Hematopoietic multipotent progenitor cell treated with erythropoietin and hydrocortisone succinate and interleukin-3 and kit ligand, for 17 days (in vitro differentiated cells): Measurements from ENCODE around the gene CCND2.
"Not testable (repeated sequence)": the region's sequence is repeated elsewhere in the genome, so short reads cannot be mapped to it uniquely, and the experiment has no call there.

ENCODE experiments used
- DNase-seq: peaks from one replicate; pipeline ENCODE4 v3.0.0-alpha.2; 2015; ENCODE audit warnings: low spot score

Gene CCND2

GRCh38 chr12:4273652-4274395, at the start of gene CCND2:
Gene CCND2 (plus strand): TSS chr12:4273762. CDS start chr12:4274041, 279 bp downstream.
- no peak for DNase-seq

GRCh38 chr12:4224206-4224889, 49.2 kb upstream of the CCND2 start:
- no peak for DNase-seq

- DNase-seq: no peak
Measured at GRCh38 chr12:4225571-4225970, 48.0 kb upstream of the CCND2 start.

GRCh38 chr12:4227046-4227445, 46.5 kb upstream of the CCND2 start:
- DNase-seq: no peak

- no peak for DNase-seq
Measured at GRCh38 chr12:4228122-4228580, 45.4 kb upstream of the CCND2 start.

GRCh38 chr12:4230526-4230925, 43.0 kb upstream of the CCND2 start:
- DNase-seq: no peak

- DNase-seq: no peak
Measured at GRCh38 chr12:4238577-4238976, 35.0 kb upstream of the CCND2 start.

GRCh38 chr12:4239746-4240145, 33.8 kb upstream of the CCND2 start:
- DNase-seq: no peak

- no peak for DNase-seq
Measured at GRCh38 chr12:4240161-4240783, 33.3 kb upstream of the CCND2 start.

- no peak for DNase-seq
Measured at GRCh38 chr12:4240981-4241380, 32.6 kb upstream of the CCND2 start.

GRCh38 chr12:4241592-4241991, 32.0 kb upstream of the CCND2 start:
- DNase-seq: no peak

GRCh38 chr12:4242595-4242994, 31.0 kb upstream of the CCND2 start:
- DNase-seq: no peak

GRCh38 chr12:4243091-4243490, 30.5 kb upstream of the CCND2 start:
- no peak for DNase-seq

GRCh38 chr12:4243491-4244100, 30.0 kb upstream of the CCND2 start:
- not testable (repeated sequence) for DNase-seq

- no peak for DNase-seq
Measured at GRCh38 chr12:4244868-4245267, 28.7 kb upstream of the CCND2 start.

GRCh38 chr12:4245446-4245845, 28.1 kb upstream of the CCND2 start:
- DNase-seq: no peak

- no peak for DNase-seq
Measured at GRCh38 chr12:4246116-4246515, 27.4 kb upstream of the CCND2 start.

- no peak for DNase-seq
Measured at GRCh38 chr12:4250691-4251090, 22.9 kb upstream of the CCND2 start.

GRCh38 chr12:4251216-4251891, 22.2 kb upstream of the CCND2 start:
- DNase-seq: no peak

- DNase-seq: no peak
Measured at GRCh38 chr12:4251967-4252366, 21.6 kb upstream of the CCND2 start.

GRCh38 chr12:4252601-4253000, 21.0 kb upstream of the CCND2 start:
- no peak for DNase-seq
